ES-I3 (cell line): ENCODE measurements around the gene SPOCD1.

ENCODE experiments used
- H3K36me3 ChIP-seq: 2 replicates; pipeline ENCODE4 v1.6.1; 2013; ENCODE audit warnings: mild to moderate bottlenecking, low read length, control low read depth, moderate library complexity; ENCODE audit not compliant: insufficient read depth
- H3K4me1 ChIP-seq: 2 replicates; pipeline ENCODE4 v1.6.1; 2013; ENCODE audit warnings: mild to moderate bottlenecking, control low read depth, low read length; ENCODE audit not compliant: insufficient read depth
- H3K9ac ChIP-seq: 2 replicates; pipeline ENCODE4 v1.6.1; 2013; ENCODE audit warnings: low read depth, mild to moderate bottlenecking, low read length, moderate library complexity
- H3K9me3 ChIP-seq: 2 replicates; pipeline ENCODE4 v1.6.1; 2013; ENCODE audit warnings: mild to moderate bottlenecking, low read length, moderate library complexity; ENCODE audit not compliant: control insufficient read depth, insufficient read depth

SPOCD1 gene

GRCh38 chr1:31799895-31800673 lies 15.7 kb downstream of the SPOCD1 start:
- Histone ChIP-seq H3K9me3 (no peaks in the 10 kb centered on the region), H3K4me1 (peaks cover 23% of the 10 kb centered on the region; the same call in 1 of the 2 replicates), H3K36me3 (no peaks in the 10 kb centered on the region), H3K9ac (no peak overlapping the region)

- H3K4me1 ChIP-seq = peaks cover 23% of the 10 kb centered on the region; the same call in 1 of the 2 replicates
- no peaks in the 10 kb centered on the region for H3K9me3 ChIP-seq
- H3K9ac ChIP-seq = no peak overlapping the region
- no peaks in the 10 kb centered on the region for H3K36me3 ChIP-seq
Measured at GRCh38 chr1:31799196-31799894, 16.5 kb downstream of the SPOCD1 start.

GRCh38 chr1:31798433-31799195 lies 17.2 kb downstream of the SPOCD1 start:
- no peak overlapping the region for H3K9ac ChIP-seq

GRCh38 chr1:31798086-31798432 lies 17.8 kb downstream of the SPOCD1 start:
- no peaks in the 10 kb centered on the region for H3K36me3 ChIP-seq
- H3K4me1 ChIP-seq = peaks cover 23% of the 10 kb centered on the region; the same call in 1 of the 2 replicates
- H3K9me3 ChIP-seq = no peaks in the 10 kb centered on the region
- no peak overlapping the region; the same call in 1 of the 2 replicates for H3K9ac ChIP-seq

More at GRCh38 chr1:31798433-31799195, 17.2 kb downstream of the SPOCD1 start:
- H3K9me3 ChIP-seq = no peaks in the 10 kb centered on the region
- H3K4me1 ChIP-seq = peaks cover 23% of the 10 kb centered on the region; the same call in 1 of the 2 replicates
- no peaks in the 10 kb centered on the region for H3K36me3 ChIP-seq

- Histone ChIP-seq H3K9ac (no peak overlapping the region), H3K9me3 (no peaks in the 10 kb centered on the region), H3K4me1 (peaks cover 23% of the 10 kb centered on the region; the same call in 1 of the 2 replicates), H3K36me3 (no peaks in the 10 kb centered on the region)
Measured at GRCh38 chr1:31797216-31797615, 18.6 kb downstream of the SPOCD1 start.

GRCh38 chr1:31796707-31797106 lies 19.1 kb downstream of the SPOCD1 start:
- Histone ChIP-seq H3K36me3 (no peaks in the 10 kb centered on the region), H3K9ac (no peak overlapping the region), H3K4me1 (peaks cover 23% of the 10 kb centered on the region; the same call in 1 of the 2 replicates), H3K9me3 (no peaks in the 10 kb centered on the region)

- no peaks in the 10 kb centered on the region for H3K36me3 ChIP-seq
- peaks cover 23% of the 10 kb centered on the region; the same call in 1 of the 2 replicates for H3K4me1 ChIP-seq
- H3K9ac ChIP-seq = no peak overlapping the region
- H3K9me3 ChIP-seq = no peaks in the 10 kb centered on the region
Measured at GRCh38 chr1:31795801-31796621, 19.8 kb downstream of the SPOCD1 start.

GRCh38 chr1:31795096-31795675 lies 20.6 kb downstream of the SPOCD1 start:
- Histone ChIP-seq H3K9me3 (no peaks in the 10 kb centered on the region), H3K9ac (no peak overlapping the region), H3K36me3 (no peaks in the 10 kb centered on the region), H3K4me1 (peaks cover 23% of the 10 kb centered on the region; the same call in 1 of the 2 replicates)

- Histone ChIP-seq H3K36me3 (no peaks in the 10 kb centered on the region), H3K4me1 (peaks cover 12% of the 10 kb centered on the region; the same call in 1 of the 2 replicates), H3K9ac (no peak overlapping the region), H3K9me3 (no peaks in the 10 kb centered on the region)
Measured at GRCh38 chr1:31793586-31794285, 22.1 kb downstream of the SPOCD1 start.

- Histone ChIP-seq H3K9ac (no peak overlapping the region), H3K36me3 (no peaks in the 10 kb centered on the region), H3K4me1 (peaks cover 6% of the 10 kb centered on the region; the same call in 1 of the 2 replicates), H3K9me3 (no peaks in the 10 kb centered on the region)
Measured at GRCh38 chr1:31793086-31793485, 22.7 kb downstream of the SPOCD1 start.

GRCh38 chr1:31792541-31792940 lies 23.3 kb downstream of the SPOCD1 start:
- Histone ChIP-seq H3K36me3 (no peaks in the 10 kb centered on the region), H3K4me1 (peaks cover 5% of the 10 kb centered on the region), H3K9me3 (no peaks in the 10 kb centered on the region), H3K9ac (no peak overlapping the region)

- H3K36me3 ChIP-seq = no peaks in the 10 kb centered on the region
- no peaks in the 10 kb centered on the region for H3K9me3 ChIP-seq
- H3K4me1 ChIP-seq = peaks cover 7% of the 10 kb centered on the region
Measured at GRCh38 chr1:31792116-31792515, 23.7 kb downstream of the SPOCD1 start.

More at GRCh38 chr1:31792116-31792515, 23.7 kb downstream of the SPOCD1 start:
- no peak overlapping the region for H3K9ac ChIP-seq
